Stimulated activated CD4-positive, alpha-beta T cell treated with anti-CD3 and anti-CD28 coated beads, Interleukin-4, amount 100 ng/mL, for 48 hours (primary cell): ENCODE results near the gene GCLC.
A peak's percentile ranks its signal among the peaks of the same experiment; 100 is the strongest.
"Not testable (repeated sequence)": the region's sequence is repeated elsewhere in the genome, so short reads cannot be mapped to it uniquely, and the experiment has no call there.

Source experiments
- DNase-seq, 2 donors: peaks; one replicate each; pipeline ENCODE4 v3.0.0-alpha.2; 2020; ENCODE audit warnings: low read depth in 2 of 2

The GCLC gene

GRCh38 chr6:53493635-53494025 lies 51.3 kb downstream of the GCLC start:
- no peak for DNase-seq

- DNase-seq = peak; percentile 13 to 31
Observed at GRCh38 chr6:53492860-53493634, 51.9 kb downstream of the GCLC start.

DNA sequence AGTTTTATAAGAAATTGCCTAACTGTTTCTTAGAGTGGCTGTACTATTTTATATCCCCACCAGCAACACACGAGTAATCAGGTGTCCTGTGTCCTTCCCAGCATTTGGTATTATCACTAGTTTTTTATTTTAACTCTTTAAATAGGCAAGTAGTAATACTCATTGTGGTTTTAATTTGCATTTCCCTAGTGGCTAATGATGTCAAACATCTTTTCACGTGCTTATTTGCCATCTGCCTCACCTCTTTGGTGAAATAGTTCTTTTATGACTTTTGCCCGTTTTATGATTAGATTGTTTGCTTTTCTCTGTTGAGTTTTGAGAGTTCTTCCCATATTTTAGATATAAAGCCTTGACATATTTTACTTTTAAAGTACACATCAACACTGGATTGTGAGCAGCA lies 57.8 kb downstream of the GCLC start:
- DNase-seq = no peak

DNA sequence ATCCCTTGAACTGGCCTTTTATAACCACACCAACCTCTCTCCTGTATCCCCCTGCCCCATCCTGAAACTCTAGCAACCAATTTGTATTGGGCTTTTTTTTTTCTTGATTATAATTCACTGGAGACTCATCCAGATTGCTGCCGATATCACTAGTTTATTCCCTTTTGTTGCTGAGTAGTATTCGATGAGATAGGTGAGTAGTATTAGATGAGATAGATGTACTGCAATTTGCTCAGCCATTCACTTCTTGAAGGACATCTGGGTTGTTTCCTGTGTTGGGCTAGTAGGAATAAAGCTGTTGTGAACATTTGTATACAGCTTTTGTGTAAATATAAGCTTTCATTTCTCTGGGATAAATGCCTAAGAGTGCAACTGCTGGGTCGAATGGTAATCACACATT lies 58.2 kb downstream of the GCLC start:
- no peak for DNase-seq

GRCh38 chr6:53484476-53485280 lies 60.2 kb downstream of the GCLC start:
- DNase-seq = peak; percentile 55 to 71

GRCh38 chr6:53483423-53484353 lies 61.2 kb downstream of the GCLC start:
- no peak for DNase-seq

GRCh38 chr6:53481323-53481722 lies 63.6 kb downstream of the GCLC start:
- DNase-seq = no peak

GRCh38 chr6:53480774-53481173 lies 64.1 kb downstream of the GCLC start:
- not testable (repeated sequence) for DNase-seq

DNA sequence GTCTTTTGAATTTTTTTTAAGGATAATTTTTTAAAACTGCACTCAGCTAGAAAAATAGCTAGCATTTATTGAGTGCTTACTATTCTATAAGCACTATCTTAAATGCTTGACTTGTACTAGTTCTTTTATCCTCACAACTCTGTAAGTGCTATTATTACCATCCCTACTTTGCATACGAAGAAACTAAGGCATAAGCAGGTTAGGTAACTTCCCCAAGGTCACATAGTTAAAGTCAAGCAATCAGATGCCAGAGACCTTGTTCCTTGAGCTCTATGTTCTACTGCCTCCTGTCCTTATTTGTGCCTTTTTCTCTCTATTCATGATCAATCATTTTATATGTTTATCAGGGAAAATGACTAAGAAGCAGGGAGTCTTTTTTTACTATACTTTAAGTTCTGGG lies 65.0 kb downstream of the GCLC start:
- no peak for DNase-seq

- DNase-seq = no peak
Observed at GRCh38 chr6:53476964-53477363, 67.9 kb downstream of the GCLC start.

DNA sequence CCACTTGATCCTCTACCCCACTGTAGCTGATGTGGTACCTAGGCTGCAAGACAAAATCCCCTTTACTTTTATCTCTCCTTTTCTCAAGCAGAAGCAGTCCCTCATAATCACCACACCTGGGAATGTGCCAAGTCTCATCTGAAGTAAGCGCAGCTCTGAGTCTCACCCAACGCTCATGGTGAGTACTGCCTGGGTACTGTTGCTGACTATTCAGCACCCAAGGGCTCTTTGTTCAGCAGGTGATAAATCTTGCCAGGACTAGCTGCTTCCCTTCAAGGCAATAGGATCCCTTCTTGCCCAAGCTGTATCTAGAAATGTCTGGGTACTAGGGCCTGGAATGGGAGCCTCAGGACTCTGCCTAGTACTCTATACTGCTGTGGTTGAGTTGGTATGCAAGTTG lies 70.9 kb downstream of the GCLC start:
- no peak for DNase-seq

DNA sequence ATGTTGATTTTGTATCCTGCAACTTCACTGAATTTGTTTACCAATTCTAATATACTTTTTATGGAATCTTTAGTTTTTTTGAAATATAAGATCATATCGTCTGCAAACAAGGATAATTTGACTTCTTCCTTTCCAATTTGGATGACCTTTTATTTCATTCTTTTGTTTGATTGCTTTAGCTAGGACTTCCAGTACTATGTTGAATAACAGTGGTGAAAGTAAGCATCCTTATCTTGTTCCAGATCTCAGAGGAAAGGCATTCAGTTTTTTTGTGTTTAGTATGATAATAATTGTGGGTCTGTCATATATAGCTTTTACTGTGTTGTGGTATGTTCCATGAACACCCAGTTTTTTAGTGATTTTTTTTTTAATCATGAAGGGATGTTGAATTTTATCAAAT lies 75.7 kb downstream of the GCLC start:
- no peak for DNase-seq

DNA sequence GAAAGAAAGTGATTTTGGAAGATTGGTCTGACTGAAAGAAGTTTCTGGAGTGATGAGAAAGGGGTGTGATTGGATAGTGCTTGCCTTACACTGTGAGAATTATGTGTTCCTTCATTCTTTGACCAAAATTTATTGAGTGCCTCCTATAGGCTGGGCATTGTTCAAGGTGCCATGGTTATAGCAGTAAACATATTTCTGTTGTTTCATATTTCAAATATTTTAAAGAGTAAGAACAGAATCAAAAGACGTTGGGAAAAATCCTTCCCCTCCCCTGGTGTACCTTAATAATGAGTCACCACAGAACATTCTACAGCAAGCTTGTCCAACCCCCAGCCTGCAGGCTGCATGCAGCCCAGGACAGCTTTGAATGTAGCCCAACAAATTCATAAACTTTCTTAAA lies 78.6 kb downstream of the GCLC start:
- no peak for DNase-seq

- no peak for DNase-seq
Observed at GRCh38 chr6:53465732-53466131, 79.2 kb downstream of the GCLC start.

DNA sequence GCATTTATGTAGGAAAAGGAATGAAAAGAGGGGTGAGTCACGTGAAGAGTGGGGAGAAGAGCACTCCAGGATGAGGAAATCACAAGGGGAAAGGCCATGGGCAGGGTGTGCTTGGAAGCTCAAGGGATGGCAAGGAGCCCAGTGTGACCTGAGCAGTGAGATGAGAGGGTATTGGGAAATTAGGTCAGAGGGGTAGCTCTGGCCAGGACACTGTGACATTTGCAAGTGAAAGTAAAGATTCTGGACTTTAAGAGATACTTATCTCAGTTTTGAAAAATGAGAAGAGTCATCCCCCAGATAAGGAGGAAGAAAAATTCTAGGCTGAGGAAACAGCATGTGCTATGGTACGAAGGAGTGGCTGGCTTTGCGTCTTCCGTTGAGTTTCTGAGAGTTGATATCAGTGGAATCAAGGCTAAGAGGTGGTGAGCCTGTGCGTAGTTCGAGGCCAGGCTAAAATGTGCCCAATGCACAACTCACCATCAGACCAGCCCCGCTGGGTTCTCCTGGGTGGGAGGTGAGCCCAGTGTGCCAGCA lies 79.9 kb downstream of the GCLC start:
- DNase-seq = no peak

- no peak for DNase-seq
Observed at GRCh38 chr6:53464483-53464882, 80.4 kb downstream of the GCLC start.

GRCh38 chr6:53461696-53462095 lies 83.2 kb downstream of the GCLC start:
- DNase-seq = no peak

DNA sequence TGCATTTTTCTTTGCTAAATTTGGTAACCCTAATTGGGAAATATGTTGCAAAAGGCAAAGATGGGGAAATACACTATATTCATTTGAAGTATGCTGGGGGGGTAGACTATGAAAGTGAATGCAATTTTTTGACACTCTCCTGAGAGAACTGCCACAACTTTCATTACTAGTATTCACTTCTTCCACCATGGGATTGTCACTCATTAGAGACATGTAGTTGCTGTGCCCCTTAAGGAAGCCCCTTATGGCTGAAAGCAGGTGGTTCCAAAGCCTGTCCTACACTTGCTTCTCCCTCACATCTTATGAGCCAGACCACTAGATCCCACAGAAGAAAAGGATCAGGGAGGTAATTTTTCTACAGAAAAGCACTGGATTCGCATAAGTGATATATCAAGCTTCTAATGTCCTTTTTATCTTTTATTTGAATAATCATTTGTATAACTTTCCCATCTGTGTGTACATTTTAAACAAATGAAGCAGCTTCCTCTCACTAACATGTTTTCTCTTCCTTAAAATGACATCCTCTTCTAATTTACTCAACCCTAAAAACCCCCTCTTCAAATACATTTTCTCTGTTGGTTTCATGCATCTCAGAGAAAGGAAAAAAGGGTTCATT lies 83.8 kb downstream of the GCLC start:
- DNase-seq = no peak

GRCh38 chr6:53458105-53458866 lies 86.6 kb downstream of the GCLC start:
- DNase-seq = no peak

DNA sequence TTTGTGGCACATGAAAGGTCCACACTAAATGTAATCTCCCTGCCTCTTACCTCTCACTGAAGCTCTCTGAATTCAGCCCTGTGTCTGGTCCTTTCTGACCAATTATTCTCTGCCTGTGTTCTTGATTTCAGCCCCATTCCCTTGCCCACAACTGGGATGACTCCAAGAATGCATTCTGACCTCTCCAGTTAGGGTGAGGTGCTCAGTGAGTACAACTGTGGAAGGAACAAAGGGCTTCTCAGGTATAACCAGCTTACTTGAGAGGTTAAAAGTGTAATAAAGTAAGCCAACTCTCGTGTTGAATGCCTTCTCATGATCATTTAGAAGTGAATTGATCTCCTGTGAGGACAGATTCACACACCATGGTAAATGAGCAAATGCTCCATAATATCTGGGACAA lies 88.1 kb downstream of the GCLC start:
- no peak for DNase-seq

GRCh38 chr6:53455678-53456077 lies 89.2 kb downstream of the GCLC start:
- DNase-seq = no peak
